Thoracic aorta (tissue), 2 donors: ENCODE data around the gene TRAPPC2L. TPM values are rescaled to one million over a fixed set of nuclear protein-coding genes. Genes with fewer than 3 reads are reported as not detected.

ENCODE experiments used
- ATAC-seq: fragments of 150-250 bp; one replicate; pipeline ENCODE4 v1.8.0; 2017; ENCODE audit warnings: low read depth; ENCODE audit not compliant: insufficient number of reproducible peaks, low FRiP score
- DNase-seq: peaks from one replicate; pipeline ENCODE4 v3.0.0-alpha.2; 2020; ENCODE audit warnings: low spot score
- H3K27ac ChIP-seq, 2 donors: fragments of 200-600 bp; sonication (generic); 1 replicate in 1 of 2; 2 replicates in 1 of 2; pipeline ENCODE4 v1.5.1; 2016; ENCODE audit warnings: mild to moderate bottlenecking in 2 of 2, moderate library complexity in 2 of 2
- H3K27me3 ChIP-seq: fragments of 200-600 bp; sonication (generic); replicated peaks from 2 replicates; pipeline ENCODE4 v1.6.0; 2016; ENCODE audit warnings: mild to moderate bottlenecking; ENCODE audit not compliant: insufficient read depth
- H3K36me3 ChIP-seq: fragments of 200-600 bp; sonication (generic); one replicate; pipeline ENCODE4 v1.5.1; 2016
- H3K4me1 ChIP-seq, 2 donors: fragments of 200-600 bp; sonication (generic); 1 replicate in 1 of 2; 2 replicates in 1 of 2; pipeline versions ENCODE4 v1.5.1 to v1.6.0; 2016; ENCODE audit warnings: low read depth in 2 of 2, mild to moderate bottlenecking in 1 of 2; ENCODE audit not compliant: control insufficient read depth in 1 of 2
- H3K4me3 ChIP-seq: fragments of 200-600 bp; sonication (generic); 2 replicates; pipeline ENCODE4 v1.5.1; 2016; ENCODE audit warnings: mild to moderate bottlenecking
- H3K9me3 ChIP-seq: fragments of 200-600 bp; sonication (generic); 2 replicates; pipeline ENCODE4 v1.5.1; 2016
- CTCF ChIP-seq: fragments of 200-600 bp; sonication (generic); IDR thresholded peaks from one replicate; pipeline ENCODE4 v1.5.1; 2019; ENCODE audit warnings: antibody characterized with exemption
- total RNA-seq, 2 donors: library from RNA; depleted of rRNA; stranded (reverse); fragments of >200 nt; gene quantifications; one replicate each; pipeline versions ENCODE4 v1.1.0 to v1.2.3, GENCODE V29; 2016

The TRAPPC2L gene
- total RNA-seq, 2 donors from 2014 or later: 12.4 to 31.4 TPM

GRCh38 chr16:88840600-88841215, 16.2 kb upstream of the TRAPPC2L start:
- H3K9me3 ChIP-seq: no peaks in the 10 kb centered on the region
- H3K27ac ChIP-seq: no peak overlapping the region
- ATAC-seq (no peak), DNase-seq (no peak)
- H3K4me1 ChIP-seq: no peaks in the 10 kb centered on the region
- peaks cover 16% of the 10 kb centered on the region for H3K36me3 ChIP-seq
- TF ChIP-seq CTCF: no peak
- no peak overlapping the region for H3K4me3 ChIP-seq
- no peaks in the 10 kb centered on the region for H3K27me3 ChIP-seq

GRCh38 chr16:88841521-88842307, 15.2 kb upstream of the TRAPPC2L start:
- Histone ChIP-seq H3K36me3 (peaks cover 15% of the 10 kb centered on the region), H3K27me3 (no peaks in the 10 kb centered on the region), H3K4me1 (no peaks in the 10 kb centered on the region), H3K27ac (no peak overlapping the region), H3K4me3 (no peak overlapping the region), H3K9me3 (no peaks in the 10 kb centered on the region)
- no peak for ATAC-seq
- TF ChIP-seq CTCF: no peak
- DNase-seq: no peak

GRCh38 chr16:88842308-88842756, 14.6 kb upstream of the TRAPPC2L start:
- no peak overlapping the region for H3K4me3 ChIP-seq
- no peak for TF ChIP-seq CTCF
- H3K36me3 ChIP-seq: peaks cover 15% of the 10 kb centered on the region

GRCh38 chr16:88842806-88843205, 14.1 kb upstream of the TRAPPC2L start:
- no peak for TF ChIP-seq CTCF
- H3K27ac ChIP-seq: no peak overlapping the region
- no peaks in the 10 kb centered on the region for H3K4me1 ChIP-seq
- no peak overlapping the region for H3K4me3 ChIP-seq
- no peaks in the 10 kb centered on the region for H3K9me3 ChIP-seq
- DNase-seq (no peak), ATAC-seq (no peak)
- no peaks in the 10 kb centered on the region for H3K27me3 ChIP-seq
- peaks cover 15% of the 10 kb centered on the region for H3K36me3 ChIP-seq

More at GRCh38 chr16:88842308-88842756, 14.6 kb upstream of the TRAPPC2L start:
- H3K27ac ChIP-seq: no peak overlapping the region
- ATAC-seq (no peak), DNase-seq (no peak)
- no peaks in the 10 kb centered on the region for H3K27me3 ChIP-seq
- no peaks in the 10 kb centered on the region for H3K4me1 ChIP-seq
- H3K9me3 ChIP-seq: no peaks in the 10 kb centered on the region

GRCh38 chr16:88843256-88843655, 13.7 kb upstream of the TRAPPC2L start:
- H3K36me3 ChIP-seq: peaks cover 15% of the 10 kb centered on the region

More at GRCh38 chr16:88843256-88843655, 13.7 kb upstream of the TRAPPC2L start:
- no peaks in the 10 kb centered on the region for H3K27me3 ChIP-seq
- H3K9me3 ChIP-seq: no peaks in the 10 kb centered on the region
- no peak for TF ChIP-seq CTCF
- ATAC-seq: no peak
- DNase-seq: no peak
- no peak overlapping the region for H3K27ac ChIP-seq
- H3K4me1 ChIP-seq: no peaks in the 10 kb centered on the region
- no peak overlapping the region for H3K4me3 ChIP-seq
